GM19099 (cell line): ENCODE measurements around the gene PXT1.

Experiments used
- POLR2A ChIP-seq: IDR thresholded peaks from 3 replicates; pipeline ENCODE4 v1.6.1; 2011; ENCODE audit warnings: low read depth; ENCODE audit not compliant: insufficient read length; ENCODE audit errors: extremely low read depth

PXT1 gene, protein sequence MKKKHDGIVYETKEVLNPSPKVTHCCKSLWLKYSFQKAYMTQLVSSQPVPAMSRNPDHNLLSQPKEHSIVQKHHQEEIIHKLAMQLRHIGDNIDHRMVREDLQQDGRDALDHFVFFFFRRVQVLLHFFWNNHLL

GRCh38 chr6:36442671-36443470 lies at the start of gene PXT1, which contains the start of gene KCTD20:
PXT1 (minus strand) TSS chr6:36442854; CDS start chr6:36426082, 16,772 bp downstream.
KCTD20 (plus strand) TSS chr6:36443000; CDS start chr6:36470098, 27,098 bp downstream.
- TF ChIP-seq POLR2A: peak; percentile 84

DNA sequence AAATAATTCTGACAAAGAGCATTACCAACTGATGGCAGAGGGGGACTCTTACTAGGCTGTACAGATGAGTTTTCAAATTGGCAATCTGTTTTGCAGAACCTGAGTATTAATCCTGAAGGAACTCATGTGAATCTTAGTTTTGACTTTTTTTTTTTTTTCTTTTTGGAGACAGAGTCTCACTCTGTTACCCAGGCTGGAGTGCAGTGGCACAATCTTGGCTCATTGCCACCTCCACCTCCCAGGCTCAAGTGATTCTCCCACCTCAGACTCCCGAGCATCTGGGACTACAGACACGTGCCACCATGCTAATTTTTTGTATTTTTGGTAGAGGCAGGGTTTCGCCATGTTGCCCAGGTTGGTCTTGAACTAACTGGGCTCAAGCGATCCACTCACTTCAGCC lies 49.4 kb upstream of the PXT1 start:
- TF ChIP-seq POLR2A: no peak

DNA sequence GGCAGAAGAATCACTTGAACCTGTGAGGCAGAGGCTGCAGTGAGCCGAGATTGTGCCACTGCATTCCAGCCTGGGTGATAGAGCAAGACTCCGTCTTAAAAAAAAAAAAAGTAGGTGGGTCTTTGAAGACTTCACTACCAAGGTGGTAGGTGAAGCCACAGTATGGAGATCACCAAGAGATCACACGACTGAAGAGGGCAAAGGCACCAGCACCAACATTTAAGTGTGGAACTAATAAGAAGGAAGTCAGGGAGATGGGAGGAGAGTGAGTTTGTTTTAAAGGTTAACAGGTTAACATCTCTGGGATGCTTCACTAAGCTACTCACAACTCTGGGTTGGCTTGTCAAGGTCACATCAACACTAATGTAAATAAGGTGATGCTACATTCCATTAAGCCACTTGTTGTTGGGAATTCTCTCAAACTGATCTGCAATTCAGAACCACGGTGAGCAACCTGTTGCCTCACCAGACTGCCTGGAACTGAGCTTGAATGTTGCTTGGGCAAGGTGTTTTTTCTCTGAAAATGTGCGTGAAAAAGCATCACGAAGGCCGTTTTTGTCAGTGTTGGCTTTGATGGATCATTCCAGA lies 48.8 kb upstream of the PXT1 start:
- TF ChIP-seq POLR2A: no peak

DNA sequence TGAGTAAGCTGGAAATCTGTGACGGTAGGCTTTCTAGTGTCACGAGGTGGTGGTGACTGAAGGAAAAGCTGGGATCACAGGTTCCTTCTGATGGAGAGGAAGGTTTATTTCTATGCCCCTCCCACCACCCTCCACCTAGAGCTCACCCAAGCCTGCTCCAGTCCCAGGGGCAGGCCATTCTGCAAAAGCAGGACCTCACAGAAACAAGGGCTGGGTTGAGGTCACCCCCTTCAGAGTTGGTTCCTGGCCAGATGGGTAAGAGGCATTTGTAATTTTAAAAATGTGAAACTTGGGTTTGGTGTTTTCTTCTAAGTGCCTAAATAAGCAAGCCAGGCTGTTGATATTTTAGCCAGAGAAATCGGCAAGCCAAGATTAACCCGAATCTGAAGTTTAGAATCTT lies 46.8 kb upstream of the PXT1 start:
- TF ChIP-seq POLR2A: no peak

DNA sequence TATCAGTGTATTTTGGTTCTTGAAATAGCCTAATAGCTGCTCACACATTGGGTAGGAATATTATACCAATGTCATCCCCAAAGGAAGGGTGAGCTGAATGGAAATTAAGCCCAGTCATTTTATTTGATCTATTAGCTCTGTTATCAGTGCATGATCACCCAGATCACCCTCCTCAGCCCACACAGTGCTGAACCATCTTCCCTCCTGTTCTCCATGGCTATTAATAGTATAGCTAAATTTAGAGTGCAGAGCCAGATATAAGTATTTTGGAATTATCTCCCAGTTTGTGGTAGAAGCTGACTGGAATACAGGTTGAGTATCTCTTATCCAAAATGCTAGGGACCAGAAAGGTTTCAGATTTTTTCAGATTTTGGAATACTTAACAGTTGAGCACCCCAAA lies 45.6 kb upstream of the PXT1 start:
- TF ChIP-seq POLR2A: no peak

- TF ChIP-seq POLR2A: no peak
Observed at GRCh38 chr6:36487698-36488097, 45.0 kb upstream of the PXT1 start.

DNA sequence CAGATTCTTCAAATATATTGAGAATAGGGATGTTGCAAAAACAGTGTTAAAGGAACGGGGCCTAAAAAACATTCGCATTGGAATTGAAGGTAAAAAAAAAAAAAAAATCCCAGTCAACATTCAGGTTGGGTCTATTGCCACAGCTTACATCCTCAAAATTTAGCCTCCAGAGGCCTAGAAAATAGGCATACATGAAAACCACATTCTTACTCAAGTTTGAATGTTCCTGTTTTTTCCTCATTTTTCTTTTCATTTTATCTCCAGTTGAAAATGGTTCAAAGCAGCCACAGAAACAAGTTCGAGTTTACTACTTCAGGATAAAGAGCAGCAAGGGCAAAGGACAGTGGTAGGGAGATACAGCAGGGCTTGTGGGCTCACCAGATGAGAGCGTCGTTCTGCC lies 42.1 kb upstream of the PXT1 start:
- TF ChIP-seq POLR2A: no peak

DNA sequence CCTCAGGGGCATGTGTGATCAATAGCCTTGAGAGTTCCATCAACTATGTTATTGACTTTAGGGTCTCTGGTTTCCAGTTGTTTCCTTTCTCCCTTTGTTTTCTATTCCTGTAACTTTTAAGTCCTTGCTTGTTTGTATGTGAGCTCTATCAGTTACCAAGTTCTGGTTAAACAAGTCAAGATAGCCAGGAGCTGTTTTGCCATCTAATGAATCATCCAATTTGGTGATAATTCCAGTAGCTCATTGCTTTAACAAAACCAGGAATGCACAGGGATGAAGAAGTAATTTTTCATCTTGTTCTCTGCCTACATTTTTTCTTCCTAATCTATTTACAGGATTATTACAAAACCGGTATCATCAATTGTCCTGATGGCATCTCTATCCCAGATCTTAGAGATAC lies 36.6 kb upstream of the PXT1 start:
- TF ChIP-seq POLR2A: no peak

DNA sequence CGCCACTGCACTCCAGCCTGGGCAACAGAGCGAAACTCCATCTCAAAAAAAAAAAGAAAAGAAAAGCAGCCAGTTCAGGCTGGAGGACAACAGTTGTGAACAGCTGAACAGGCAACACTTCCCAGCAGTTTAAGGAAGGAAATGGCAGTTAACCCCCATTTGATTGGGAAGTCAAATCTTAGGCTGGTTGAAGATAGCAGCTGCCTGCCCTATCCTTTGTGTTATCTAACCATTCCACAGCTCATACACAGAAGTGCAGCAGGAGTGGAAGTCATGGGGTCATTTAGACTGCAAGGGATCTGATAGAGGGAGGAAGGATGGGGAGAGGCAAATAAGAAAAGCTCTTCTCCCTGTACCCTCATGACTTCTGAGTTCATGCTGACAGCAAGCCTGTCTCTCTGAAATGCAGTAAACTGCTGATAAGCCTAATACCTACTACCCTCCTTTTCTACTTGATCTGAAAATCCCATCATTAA lies 35.4 kb upstream of the PXT1 start:
- TF ChIP-seq POLR2A: no peak

- TF ChIP-seq POLR2A: no peak
Observed at GRCh38 chr6:36469946-36470345, 27.3 kb upstream of the PXT1 start.

DNA sequence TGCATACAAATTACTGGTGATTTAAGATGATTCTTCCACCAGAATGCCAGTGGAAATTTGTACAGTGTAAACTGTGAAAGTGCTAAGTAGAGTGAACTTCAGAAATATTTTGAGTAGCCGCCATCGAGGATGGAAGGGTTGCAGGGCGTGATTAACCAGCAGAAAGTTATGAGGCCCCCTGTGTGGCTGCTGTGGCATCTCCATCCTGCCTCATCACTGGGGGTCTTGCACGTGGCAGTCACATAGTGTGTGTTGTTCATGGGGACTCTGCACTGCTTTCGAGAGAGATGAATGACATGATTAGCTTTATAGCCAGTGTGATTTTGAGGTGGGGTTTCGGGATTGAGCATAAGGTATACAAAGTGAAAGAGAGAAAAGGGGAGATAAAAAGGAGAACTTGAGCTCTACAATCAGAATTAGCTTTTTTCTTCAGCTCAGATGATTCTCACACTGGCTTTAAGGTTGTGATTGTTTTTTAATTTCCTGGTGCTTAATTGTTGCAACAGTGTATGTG lies 26.6 kb upstream of the PXT1 start:
- TF ChIP-seq POLR2A: no peak

DNA sequence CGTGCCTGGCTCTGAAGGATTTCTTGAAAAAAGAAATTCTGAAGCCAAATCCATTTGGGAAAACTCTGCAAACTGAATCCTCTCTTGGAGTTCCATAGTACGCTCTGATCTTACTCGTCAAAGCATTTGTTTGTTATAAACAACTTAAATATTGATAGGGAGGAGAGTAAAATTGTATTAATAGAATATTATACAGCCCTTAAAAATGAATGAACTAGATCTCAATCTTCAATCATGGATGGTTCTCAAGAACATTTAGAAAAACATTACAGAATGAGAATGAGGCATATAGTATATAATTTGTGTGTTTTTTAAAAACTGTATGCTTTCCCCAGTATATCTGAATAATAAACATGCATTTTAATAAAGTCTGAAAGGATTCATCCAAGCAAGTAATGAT lies 25.0 kb upstream of the PXT1 start:
- no peak for TF ChIP-seq POLR2A

GRCh38 chr6:36464233-36464632 lies 21.6 kb upstream of the PXT1 start:
- no peak for TF ChIP-seq POLR2A

DNA sequence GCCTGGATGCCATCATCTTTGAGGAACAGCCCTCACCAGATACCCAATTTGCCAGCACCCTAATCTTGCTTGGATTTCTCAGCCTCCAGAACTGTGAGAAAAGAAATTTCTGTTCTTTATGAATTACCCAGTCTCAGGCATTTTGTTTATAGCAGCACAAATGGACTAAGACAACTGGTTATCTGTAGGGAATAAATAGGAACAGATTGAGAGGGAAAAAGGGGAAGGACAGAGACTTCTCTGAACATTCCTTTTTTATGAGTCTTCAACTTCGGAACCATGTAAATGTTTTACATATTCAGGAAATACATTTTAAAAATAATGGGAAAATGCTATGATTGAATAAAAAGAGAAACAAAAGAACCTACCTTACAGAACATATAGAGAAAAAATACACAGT lies 21.0 kb upstream of the PXT1 start:
- TF ChIP-seq POLR2A: no peak

DNA sequence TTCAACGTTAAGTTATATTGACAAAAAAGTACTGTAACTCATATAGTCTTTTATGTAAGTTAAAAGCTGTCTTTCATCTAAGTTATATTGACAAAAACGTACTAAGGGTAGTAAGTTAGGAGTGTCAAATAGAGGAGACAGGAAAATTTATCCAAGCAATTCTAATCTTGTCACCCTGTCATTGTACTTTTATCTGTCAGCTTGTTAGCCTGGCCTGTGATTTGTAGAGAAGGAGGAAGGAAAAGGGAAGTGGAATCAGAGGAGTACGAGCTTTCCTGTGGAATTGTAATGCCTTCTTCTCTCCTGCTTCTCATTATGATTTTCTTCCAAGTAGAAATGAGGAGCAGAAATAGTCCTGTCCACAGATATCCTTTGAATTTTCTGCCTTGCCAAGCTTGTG lies 19.0 kb upstream of the PXT1 start:
- no peak for TF ChIP-seq POLR2A

DNA sequence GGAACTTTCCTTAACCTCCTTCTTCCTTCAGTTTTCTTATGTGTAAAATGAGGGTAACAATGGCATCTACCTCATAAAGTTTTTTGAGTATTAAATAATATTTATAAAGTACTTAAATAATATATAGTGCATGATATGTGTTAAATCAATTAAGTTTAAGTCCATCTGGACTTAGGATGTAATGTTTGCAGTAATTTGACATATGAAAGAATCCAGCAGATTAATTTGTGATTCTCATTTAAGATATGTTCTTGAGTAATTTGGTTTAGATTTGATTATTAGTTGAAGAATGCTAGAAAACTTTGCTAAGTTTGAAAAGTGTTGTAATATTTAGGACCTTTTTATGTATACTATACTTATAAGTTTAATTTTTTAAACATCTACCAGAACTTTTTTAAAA lies 18.3 kb upstream of the PXT1 start:
- TF ChIP-seq POLR2A: no peak
